ENCODE data around the gene PTPRN2.
"Not testable (repeated sequence)": the region's sequence is repeated elsewhere in the genome, so short reads cannot be mapped to it uniquely, and the experiment has no call there.

DNA sequence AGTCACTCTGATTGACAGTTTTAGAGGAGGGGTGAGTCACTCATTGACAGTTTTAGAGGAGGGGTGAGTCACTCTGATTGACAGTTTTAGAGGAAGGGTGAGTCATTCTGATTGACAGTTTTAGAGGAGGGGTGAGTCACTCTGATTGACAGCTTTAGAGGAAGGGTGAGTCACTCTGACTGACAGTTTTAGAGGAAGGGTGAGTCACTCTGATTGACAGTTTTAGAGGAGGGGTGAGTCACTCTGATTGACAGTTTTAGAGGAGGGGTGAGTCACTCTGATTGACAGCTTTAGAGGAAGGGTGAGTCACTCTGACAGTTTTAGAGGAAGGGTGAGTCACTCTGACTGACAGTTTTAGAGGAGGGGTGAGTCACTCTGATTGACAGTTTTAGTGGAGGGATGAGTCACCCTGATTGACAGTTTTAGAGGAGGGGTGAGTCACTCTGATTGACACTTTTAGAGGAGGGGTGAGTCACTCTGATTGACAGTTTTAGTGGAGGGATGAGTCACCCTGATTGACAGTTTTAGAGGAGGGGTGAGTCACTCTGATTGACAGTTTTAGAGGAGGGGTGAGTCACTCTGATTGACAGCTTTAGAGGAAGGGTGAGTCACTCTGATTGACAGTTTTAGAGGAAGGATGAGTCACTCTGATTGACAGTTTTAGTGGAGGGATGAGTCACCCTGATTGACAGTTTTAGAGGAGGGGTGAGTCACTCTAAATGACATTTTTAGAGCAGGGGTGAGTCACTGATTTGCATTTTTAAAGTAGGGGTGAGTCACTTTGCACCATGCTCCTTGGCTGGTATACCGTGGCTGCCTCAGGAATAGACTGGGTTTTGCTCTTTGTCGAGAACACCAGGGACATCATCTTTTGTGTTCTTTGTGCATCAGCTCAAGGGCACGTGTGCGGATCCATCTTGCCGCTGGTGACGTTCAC, 654.1 kb downstream of the PTPRN2 start:
- TF ChIP-seq, protein P1, sequence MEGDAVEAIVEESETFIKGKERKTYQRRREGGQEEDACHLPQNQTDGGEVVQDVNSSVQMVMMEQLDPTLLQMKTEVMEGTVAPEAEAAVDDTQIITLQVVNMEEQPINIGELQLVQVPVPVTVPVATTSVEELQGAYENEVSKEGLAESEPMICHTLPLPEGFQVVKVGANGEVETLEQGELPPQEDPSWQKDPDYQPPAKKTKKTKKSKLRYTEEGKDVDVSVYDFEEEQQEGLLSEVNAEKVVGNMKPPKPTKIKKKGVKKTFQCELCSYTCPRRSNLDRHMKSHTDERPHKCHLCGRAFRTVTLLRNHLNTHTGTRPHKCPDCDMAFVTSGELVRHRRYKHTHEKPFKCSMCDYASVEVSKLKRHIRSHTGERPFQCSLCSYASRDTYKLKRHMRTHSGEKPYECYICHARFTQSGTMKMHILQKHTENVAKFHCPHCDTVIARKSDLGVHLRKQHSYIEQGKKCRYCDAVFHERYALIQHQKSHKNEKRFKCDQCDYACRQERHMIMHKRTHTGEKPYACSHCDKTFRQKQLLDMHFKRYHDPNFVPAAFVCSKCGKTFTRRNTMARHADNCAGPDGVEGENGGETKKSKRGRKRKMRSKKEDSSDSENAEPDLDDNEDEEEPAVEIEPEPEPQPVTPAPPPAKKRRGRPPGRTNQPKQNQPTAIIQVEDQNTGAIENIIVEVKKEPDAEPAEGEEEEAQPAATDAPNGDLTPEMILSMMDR (IDR thresholded peaks at IDR 0.05; ENCODE audit: low read depth, low read length) = not testable (repeated sequence)
- not testable (repeated sequence) for TF ChIP-seq POLR2A (IDR thresholded peaks at IDR 0.05; ENCODE audit: extremely low read depth, insufficient read length)
